H1 (cell line): ENCODE data around the gene AP4M1. TPM values are rescaled to one million over a fixed set of nuclear protein-coding genes. Genes with fewer than 3 reads are reported as not detected.

Experiments used
- CTCF ChIA-PET: fragments of 300-600 bp; sonication (Branson Sonifier 250); formaldehyde crosslinking; loops from one replicate; lab custom pipeline; 2021; ENCODE audit not compliant: partially characterized antibody; lab: Charles Lee
- POLR2A ChIA-PET: fragments of 300-600 bp; sonication (Branson Sonifier 250); formaldehyde crosslinking; loops from one replicate; lab custom pipeline; 2021; ENCODE audit warnings: inconsistent platforms; ENCODE audit not compliant: partially characterized antibody; lab: Charles Lee
- DNase-seq, 2 experiments: peaks; one replicate each; pipeline versions ENCODE4 v3.0.0 to v3.0.0-alpha.2; 2010 to 2022; ENCODE audit warnings: low spot score in 2 of 2, low read depth in 1 of 2, mixed read lengths in 1 of 2
- FAIRE-seq: peaks from 2 replicates; lab custom pipeline; 2011; peaks lifted over from hg19 to GRCh38; lab: Jason Lieb, UNC
- H2AFZ ChIP-seq: 2 replicates; pipeline ENCODE4 v1.8.1; 2012; ENCODE audit warnings: low read length, inconsistent platforms
- H2AK5ac ChIP-seq: 2 replicates; pipeline ENCODE4 v1.6.1; 2013; ENCODE audit warnings: low read depth, low read length
- H2BK120ac ChIP-seq: replicated peaks from 2 replicates; pipeline ENCODE3; 2013; ENCODE audit warnings: low read depth, low read length, inconsistent platforms
- H2BK12ac ChIP-seq: 2 replicates; pipeline ENCODE4 v1.6.1; 2013; ENCODE audit warnings: low read depth, low read length
- H2BK15ac ChIP-seq: 2 replicates; pipeline ENCODE4 v1.6.1; 2013; ENCODE audit warnings: low read length
- H2BK20ac ChIP-seq: 2 replicates; pipeline ENCODE4 v1.6.1; 2013; ENCODE audit warnings: low read length
- H2BK5ac ChIP-seq: 2 replicates; pipeline ENCODE4 v1.6.1; 2013; ENCODE audit warnings: low read depth, low read length
- H3K14ac ChIP-seq: 2 replicates; pipeline ENCODE4 v1.6.1; 2013; ENCODE audit warnings: inconsistent platforms; ENCODE audit not compliant: insufficient read length
- H3K18ac ChIP-seq: 2 replicates; pipeline ENCODE4 v1.6.1; 2013; ENCODE audit warnings: low read length; ENCODE audit errors: extremely low read depth
- H3K23ac ChIP-seq: 2 replicates; pipeline ENCODE4 v1.6.1; 2013; ENCODE audit warnings: inconsistent platforms; ENCODE audit not compliant: insufficient read length
- H3K23me2 ChIP-seq: 2 replicates; pipeline ENCODE4 v1.6.1; 2013; ENCODE audit warnings: low read depth, low read length
- H3K27ac ChIP-seq: 2 replicates; pipeline ENCODE4 v1.6.1; 2011; ENCODE audit warnings: low read depth, low read length, inconsistent platforms
- H3K27me3 ChIP-seq, 4 experiments: replicated peaks in 1 of 4; 1 replicate in 1 of 4; 2 replicates in 3 of 4; pipeline versions ENCODE4 v1.6.1 to v1.8.1; 2011 to 2013; ENCODE audit warnings: low read length in 3 of 4, mild to moderate bottlenecking in 3 of 4, inconsistent platforms in 2 of 4, mixed read lengths in 2 of 4, moderate library complexity in 1 of 4; ENCODE audit not compliant: control insufficient read depth in 3 of 4, insufficient read depth in 3 of 4; ENCODE audit errors: extremely low read depth in 1 of 4
- H3K36me3 ChIP-seq, 4 experiments: 2 replicates each; pipeline versions ENCODE4 v1.6.1 to v1.8.1; 2011 to 2013; ENCODE audit warnings: mild to moderate bottlenecking in 4 of 4, low read length in 3 of 4, moderate library complexity in 2 of 4, control low read depth in 1 of 4, inconsistent platforms in 1 of 4; ENCODE audit not compliant: insufficient read depth in 4 of 4, control insufficient read depth in 2 of 4
- H3K4ac ChIP-seq: replicated peaks from 2 replicates; pipeline ENCODE3; 2013; ENCODE audit warnings: low read length, low read depth, mixed read lengths, inconsistent platforms; ENCODE audit not compliant: insufficient read length
- H3K4me1 ChIP-seq, 4 experiments: replicated peaks in 1 of 4; 1 replicate in 1 of 4; 2 replicates in 3 of 4; pipeline versions ENCODE4 v1.6.1 to v1.8.1; 2011 to 2013; ENCODE audit warnings: low read length in 3 of 4, inconsistent platforms in 2 of 4, mixed read lengths in 1 of 4; ENCODE audit not compliant: insufficient read depth in 4 of 4, control insufficient read depth in 3 of 4
- H3K4me2 ChIP-seq, 2 experiments: 2 replicates each; pipeline versions ENCODE4 v1.6.1 to v1.8.1; 2011 to 2013; ENCODE audit warnings: low read depth in 2 of 2, low read length in 2 of 2, control low read depth in 1 of 2, inconsistent platforms in 1 of 2, mild to moderate bottlenecking in 1 of 2; ENCODE audit not compliant: insufficient read depth in 1 of 2
- H3K4me3 ChIP-seq, 4 experiments: fragments of 200-600, 300-600 bp in 1 of 4; sonication (generic), shearing (Covaris generic), sonication (Bioruptor Twin) in 1 of 4; 2 replicates each; pipeline versions ENCODE4 v1.5.1 to v1.8.1; 2011 to 2016; ENCODE audit warnings: low read length in 4 of 4, low read depth in 3 of 4, control low read depth in 2 of 4, inconsistent platforms in 2 of 4, mild to moderate bottlenecking in 2 of 4, mixed read lengths in 1 of 4, moderate library complexity in 1 of 4; ENCODE audit not compliant: insufficient read depth in 2 of 4; ENCODE audit errors: extremely low read depth in 1 of 4
- H3K56ac ChIP-seq: replicated peaks from 2 replicates; pipeline ENCODE3; 2013; ENCODE audit warnings: low read depth, mild to moderate bottlenecking, mixed read lengths, low read length, inconsistent platforms; ENCODE audit not compliant: insufficient read length
- H3K79me1 ChIP-seq: 2 replicates; pipeline ENCODE4 v1.6.1; 2013; ENCODE audit warnings: low read depth, low read length, control low read depth
- H3K79me2 ChIP-seq, 2 experiments: 2 replicates each; pipeline versions ENCODE4 v1.6.1 to v1.8.1; 2012 to 2013; ENCODE audit warnings: low read length in 2 of 2, mild to moderate bottlenecking in 2 of 2, inconsistent platforms in 1 of 2; ENCODE audit not compliant: insufficient read depth in 2 of 2, control insufficient read depth in 1 of 2
- H3K9ac ChIP-seq, 4 experiments: replicated peaks in 1 of 4; 1 replicate in 1 of 4; 2 replicates in 3 of 4; pipeline versions ENCODE4 v1.6.1 to v1.8.1; 2011 to 2013; ENCODE audit warnings: low read depth in 3 of 4, low read length in 3 of 4, control low read depth in 2 of 4, mild to moderate bottlenecking in 2 of 4, moderate library complexity in 2 of 4, inconsistent platforms in 1 of 4; ENCODE audit errors: extremely low read depth in 1 of 4
- H3K9me3 ChIP-seq, 2 experiments: 2 replicates each; pipeline versions ENCODE4 v1.6.1 to v1.8.1; 2012 to 2013; ENCODE audit warnings: mild to moderate bottlenecking in 2 of 2, moderate library complexity in 2 of 2, control low read depth in 1 of 2, inconsistent platforms in 1 of 2, low read depth in 1 of 2, low read length in 1 of 2, mixed read lengths in 1 of 2; ENCODE audit not compliant: insufficient read depth in 2 of 2
- H4K20me1 ChIP-seq, 2 experiments: replicated peaks in 1 of 2; 2 replicates each; pipeline versions ENCODE3 to v1.8.1; 2011 to 2013; ENCODE audit warnings: inconsistent platforms in 2 of 2, low read length in 2 of 2, mild to moderate bottlenecking in 1 of 2; ENCODE audit not compliant: insufficient read depth in 2 of 2, control insufficient read depth in 1 of 2
- H4K5ac ChIP-seq: 2 replicates; pipeline ENCODE4 v1.6.1; 2013; ENCODE audit warnings: low read length, low read depth, mixed read lengths, inconsistent platforms; ENCODE audit not compliant: insufficient read length
- H4K8ac ChIP-seq: 2 replicates; pipeline ENCODE4 v1.8.0; 2013; ENCODE audit warnings: mild to moderate bottlenecking, moderate library complexity, low read length, inconsistent platforms; ENCODE audit not compliant: insufficient read depth; ENCODE audit errors: extremely low read depth
- H4K91ac ChIP-seq: replicated peaks from 2 replicates; pipeline ENCODE3; 2013; ENCODE audit warnings: low read length, mixed read lengths, inconsistent platforms; ENCODE audit not compliant: insufficient read length
- BACH1 ChIP-seq: IDR thresholded peaks from 2 replicates; pipeline ENCODE4 v1.6.1; 2012; ENCODE audit warnings: low read length, improper control_type of control experiment
- BRCA1 ChIP-seq: IDR thresholded peaks from 2 replicates; pipeline ENCODE4 v1.6.1; 2012; ENCODE audit warnings: low read depth, low read length, improper control_type of control experiment
- CBX5 ChIP-seq: fragments of 300-800, 300-1000 bp; sonication (generic); IDR thresholded peaks from 2 replicates; pipeline ENCODE4 v1.7.1; 2016; ENCODE audit warnings: antibody characterized with exemption, low read length, low read depth
- CTBP2 ChIP-seq: IDR thresholded peaks from 2 replicates; pipeline ENCODE4 v1.7.0; 2011; ENCODE audit warnings: borderline replicate concordance, mild to moderate bottlenecking, moderate library complexity, mixed read lengths, low read length; ENCODE audit not compliant: insufficient read depth, insufficient read length
- EGR1 ChIP-seq: IDR thresholded peaks from 2 replicates; pipeline ENCODE4 v1.6.1; 2011; ENCODE audit warnings: low read depth, low read length, borderline replicate concordance
- EZH2 ChIP-seq: fragments of 200-600 bp; sonication (generic); IDR thresholded peaks from 2 replicates; pipeline ENCODE4 v1.7.1; 2012; ENCODE audit warnings: low read depth, mild to moderate bottlenecking, moderate library complexity, low read length, inconsistent platforms; ENCODE audit not compliant: severe bottlenecking
- HDAC6 ChIP-seq: IDR thresholded peaks from one replicate; pipeline ENCODE4 v1.7.1; 2012; ENCODE audit warnings: low read depth, mild to moderate bottlenecking, inconsistent platforms, low read length, moderate library complexity
- KDM4A ChIP-seq: IDR thresholded peaks from one replicate; pipeline ENCODE4 v1.7.1; 2012; ENCODE audit warnings: low read depth, mild to moderate bottlenecking, moderate library complexity, low read length, inconsistent platforms; ENCODE audit not compliant: severe bottlenecking
- POU5F1 ChIP-seq: IDR thresholded peaks from 2 replicates; pipeline ENCODE4 v1.6.1; 2011; ENCODE audit warnings: low read depth, mild to moderate bottlenecking, low read length, moderate library complexity
- SIRT6 ChIP-seq: IDR thresholded peaks from one replicate; pipeline ENCODE4 v1.7.1; 2012; ENCODE audit warnings: low read length, inconsistent platforms
- SRF ChIP-seq: IDR thresholded peaks from 2 replicates; pipeline ENCODE4 v1.6.1; 2011; ENCODE audit warnings: mild to moderate bottlenecking, low read depth, low read length, moderate library complexity
- WGBS, 2 experiments: shearing (Covaris generic) in 1 of 2; methylation state at CpG; one replicate each; pipeline versions ENCODE4 v1.1.6 to v1.1.7; 2013 to 2015; ENCODE audit warnings: low lambda C conversion rate in 2 of 2, mixed read lengths in 2 of 2, inconsistent platforms in 1 of 2, low coverage in 1 of 2, missing lambda C conversion rate in 1 of 2; ENCODE audit not compliant: insufficient replicate concordance in 2 of 2, insufficient coverage in 1 of 2, insufficient read length in 1 of 2; ENCODE audit errors: extremely low coverage in 1 of 2, missing lambda C conversion rate in 1 of 2; 5-methylcytosine and 5-hydroxymethylcytosine counted together
- polyA plus RNA-seq, 7 experiments: library from polyadenylated mRNA; depleted of rRNA in 3 of 7; stranded (reverse) in 5 of 7; unstranded in 2 of 7; fragments of >200 nt in 5 of 7; fragments of 200-250 nt in 2 of 7; gene quantifications; 1 replicate in 5 of 7; 2 replicates in 1 of 7; 4 replicates in 1 of 7; pipeline versions ENCODE4 v1.2.1 to v1.2.3, GENCODE V29; 2011 to 2013; ENCODE audit warnings: missing spikeins in 2 of 7, mixed read lengths in 2 of 7
- total RNA-seq: library from RNA; stranded (reverse); fragmentation: NEBNext Ultra II Directional; extraction: Animal tissue kit (Norgen Biotek cat#: 25700); gene quantifications from 2 replicates; pipeline ENCODE4 v1.2.1, GENCODE V29; 2021
- TF ChIP-seq, protein P1 (sequence below), 3 experiments: IDR thresholded peaks; 1 replicate in 2 of 3; 2 replicates in 1 of 3; pipeline versions ENCODE4 v1.5.1 to v1.6.1; 2011; ENCODE audit warnings: low read length in 3 of 3, mild to moderate bottlenecking in 3 of 3, inconsistent platforms in 2 of 3, low read depth in 1 of 3, moderate library complexity in 1 of 3; ENCODE audit not compliant: insufficient read depth in 1 of 3; ENCODE audit errors: control extremely low read depth in 1 of 3

Gene AP4M1
- total and polyA plus RNA-seq, 2 of the 8 experiments (the other 6 are each of a cell fraction or from before 2014, with no cell fraction given) = 15.2 to 16.6 TPM

DNA sequence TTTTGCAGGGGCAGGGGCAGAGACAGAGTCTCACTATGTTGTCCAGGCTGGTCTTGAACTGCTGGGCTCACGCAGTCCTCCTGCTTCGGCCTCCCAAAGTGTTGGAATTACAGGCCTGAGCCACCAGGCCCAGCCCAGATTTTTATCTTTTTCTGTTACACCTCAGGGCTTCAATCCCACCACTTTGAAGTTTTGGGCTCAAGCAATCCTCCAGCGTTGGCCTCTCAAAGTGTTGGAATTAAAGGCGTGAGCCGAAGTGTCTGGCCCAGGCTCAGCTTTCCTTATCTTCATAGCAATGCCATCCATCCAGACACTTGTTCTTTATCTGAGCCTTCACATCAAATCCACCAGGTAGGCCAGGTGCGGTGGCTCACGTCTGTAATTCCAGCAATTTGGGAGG is 13.6 kb downstream of the AP4M1 start:
- H3K4me2 ChIP-seq = no peak overlapping the region
- no peak overlapping the region for H2BK15ac ChIP-seq
- DNase-seq = no peak
- no peak overlapping the region for H3K4me3 ChIP-seq
- H3K23ac ChIP-seq = no peak overlapping the region
- H4K8ac ChIP-seq = no peak overlapping the region
- H3K9ac ChIP-seq = no peak overlapping the region
- CTCF ChIA-PET = interaction anchor here (1.0 to 1.1 kb wide), 2 partner anchors 13 to 18 kb away, joined by 4 to 5 read pairs; no protein-coding TSS in a partner anchor
- H4K5ac ChIP-seq = no peak overlapping the region
- H3K27ac ChIP-seq = no peak overlapping the region
- no peak overlapping the region for H2AFZ ChIP-seq
- H3K79me2 ChIP-seq = peaks cover 0 to 6% of the 10 kb centered on the region in 2 experiments; a peak in 1 of 4 replicates
- peaks cover 4% of the 10 kb centered on the region for H3K23me2 ChIP-seq
- H2BK12ac ChIP-seq = no peak overlapping the region
- no peak overlapping the region for H3K4ac ChIP-seq
- H3K27me3 ChIP-seq = no peaks in the 10 kb centered on the region
- no peak overlapping the region for H3K56ac ChIP-seq
- H3K79me1 ChIP-seq = 0 out of 2 replicates have a peak, but pooled peaks cover 2% of the 10 kb centered on the region
- H2BK120ac ChIP-seq = no peak overlapping the region
- H2AK5ac ChIP-seq = no peak overlapping the region
- no peak overlapping the region for H3K18ac ChIP-seq
- no peak overlapping the region for H4K91ac ChIP-seq
- 88% methylated on average over 7 of the region's 7 CpGs; no CpG with 5 or more reads in 1 of the 2 experiments for WGBS, 2 experiments
- FAIRE-seq = no peak
- H4K20me1 ChIP-seq = peaks cover 0 to 1% of the 10 kb centered on the region in 2 experiments
- no peaks in the 10 kb centered on the region; a peak in 2 of 7 replicates for H3K4me1 ChIP-seq
- no peak overlapping the region for H2BK20ac ChIP-seq
- peaks cover 4 to 33% (median 14%) of the 10 kb centered on the region in 4 experiments for H3K36me3 ChIP-seq
- no peaks in the 10 kb centered on the region for H3K9me3 ChIP-seq
- H3K14ac ChIP-seq = no peak overlapping the region
- POLR2A ChIA-PET = interaction anchor here (0.8 to 20.0 kb wide), 4 partner anchors 9 to 27 kb away, joined by 3 to 722 read pairs (median 210); partner anchors contain the start of genes AP4M1, COPS6, MCM7 and ZNF3
- no peak overlapping the region for H2BK5ac ChIP-seq
- TF ChIP-seq EGR1 = no peak
- no peak for TF ChIP-seq POU5F1
- TF ChIP-seq SIRT6 = no peak
- no peak for TF ChIP-seq SRF
- TF ChIP-seq, protein P1, sequence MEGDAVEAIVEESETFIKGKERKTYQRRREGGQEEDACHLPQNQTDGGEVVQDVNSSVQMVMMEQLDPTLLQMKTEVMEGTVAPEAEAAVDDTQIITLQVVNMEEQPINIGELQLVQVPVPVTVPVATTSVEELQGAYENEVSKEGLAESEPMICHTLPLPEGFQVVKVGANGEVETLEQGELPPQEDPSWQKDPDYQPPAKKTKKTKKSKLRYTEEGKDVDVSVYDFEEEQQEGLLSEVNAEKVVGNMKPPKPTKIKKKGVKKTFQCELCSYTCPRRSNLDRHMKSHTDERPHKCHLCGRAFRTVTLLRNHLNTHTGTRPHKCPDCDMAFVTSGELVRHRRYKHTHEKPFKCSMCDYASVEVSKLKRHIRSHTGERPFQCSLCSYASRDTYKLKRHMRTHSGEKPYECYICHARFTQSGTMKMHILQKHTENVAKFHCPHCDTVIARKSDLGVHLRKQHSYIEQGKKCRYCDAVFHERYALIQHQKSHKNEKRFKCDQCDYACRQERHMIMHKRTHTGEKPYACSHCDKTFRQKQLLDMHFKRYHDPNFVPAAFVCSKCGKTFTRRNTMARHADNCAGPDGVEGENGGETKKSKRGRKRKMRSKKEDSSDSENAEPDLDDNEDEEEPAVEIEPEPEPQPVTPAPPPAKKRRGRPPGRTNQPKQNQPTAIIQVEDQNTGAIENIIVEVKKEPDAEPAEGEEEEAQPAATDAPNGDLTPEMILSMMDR (IDR thresholded peaks at IDR 0.05; ENCODE audit: control extremely low read depth in 1 of 3, insufficient read depth in 1 of 3, low read depth in 1 of 3, low read length in 3 of 3) = no peak
- TF ChIP-seq KDM4A = no peak
- TF ChIP-seq CBX5 = no peak
- TF ChIP-seq BACH1 = no peak
- TF ChIP-seq BRCA1 = no peak
- TF ChIP-seq HDAC6 = no peak
- TF ChIP-seq CTBP2 = no peak
- TF ChIP-seq EZH2 = no peak
